Thoracic aorta (tissue), 2 donors: Measurements from ENCODE around the gene CEBPB. TPM values are rescaled to one million over a fixed set of nuclear protein-coding genes. Genes with fewer than 3 reads are reported as not detected.
"Not testable (repeated sequence)": the region's sequence is repeated elsewhere in the genome, so short reads cannot be mapped to it uniquely, and the experiment has no call there.

Experiments
- ATAC-seq: fragments of 150-250 bp; one replicate; pipeline ENCODE4 v1.8.0; 2017; ENCODE audit warnings: low read depth; ENCODE audit not compliant: insufficient number of reproducible peaks, low FRiP score
- DNase-seq: peaks from one replicate; pipeline ENCODE4 v3.0.0-alpha.2; 2020; ENCODE audit warnings: low spot score
- H3K27ac ChIP-seq, 2 donors: fragments of 200-600 bp; sonication (generic); 1 replicate in 1 of 2; 2 replicates in 1 of 2; pipeline ENCODE4 v1.5.1; 2016; ENCODE audit warnings: mild to moderate bottlenecking in 2 of 2, moderate library complexity in 2 of 2
- H3K27me3 ChIP-seq: fragments of 200-600 bp; sonication (generic); replicated peaks from 2 replicates; pipeline ENCODE4 v1.6.0; 2016; ENCODE audit warnings: mild to moderate bottlenecking; ENCODE audit not compliant: insufficient read depth
- H3K36me3 ChIP-seq: fragments of 200-600 bp; sonication (generic); one replicate; pipeline ENCODE4 v1.5.1; 2016
- H3K4me1 ChIP-seq, 2 donors: fragments of 200-600 bp; sonication (generic); 1 replicate in 1 of 2; 2 replicates in 1 of 2; pipeline versions ENCODE4 v1.5.1 to v1.6.0; 2016; ENCODE audit warnings: low read depth in 2 of 2, mild to moderate bottlenecking in 1 of 2; ENCODE audit not compliant: control insufficient read depth in 1 of 2
- H3K4me3 ChIP-seq: fragments of 200-600 bp; sonication (generic); 2 replicates; pipeline ENCODE4 v1.5.1; 2016; ENCODE audit warnings: mild to moderate bottlenecking
- H3K9me3 ChIP-seq: fragments of 200-600 bp; sonication (generic); 2 replicates; pipeline ENCODE4 v1.5.1; 2016
- total RNA-seq, 2 donors: library from RNA; depleted of rRNA; stranded (reverse); fragments of >200 nt; gene quantifications; one replicate each; pipeline versions ENCODE4 v1.1.0 to v1.2.3, GENCODE V29; 2016
- TF ChIP-seq, protein P1 (sequence below): fragments of 200-600 bp; sonication (generic); IDR thresholded peaks from one replicate; pipeline ENCODE4 v1.5.1; 2019; ENCODE audit warnings: antibody characterized with exemption

CEBPB gene
- total RNA-seq, 2 donors from 2014 or later: 113 to 255 TPM

- Histone ChIP-seq H3K27ac (peak overlapping the region; percentile 79 to 81), H3K9me3 (no peaks in the 10 kb centered on the region), H3K36me3 (no peaks in the 10 kb centered on the region), H3K27me3 (no peaks in the 10 kb centered on the region), H3K4me1 (peaks cover 4 to 30% of the 10 kb centered on the region in 2 donors), H3K4me3 (peak overlapping the region; percentile 71)
- ATAC-seq: peak; percentile 53
- TF ChIP-seq, protein P1, sequence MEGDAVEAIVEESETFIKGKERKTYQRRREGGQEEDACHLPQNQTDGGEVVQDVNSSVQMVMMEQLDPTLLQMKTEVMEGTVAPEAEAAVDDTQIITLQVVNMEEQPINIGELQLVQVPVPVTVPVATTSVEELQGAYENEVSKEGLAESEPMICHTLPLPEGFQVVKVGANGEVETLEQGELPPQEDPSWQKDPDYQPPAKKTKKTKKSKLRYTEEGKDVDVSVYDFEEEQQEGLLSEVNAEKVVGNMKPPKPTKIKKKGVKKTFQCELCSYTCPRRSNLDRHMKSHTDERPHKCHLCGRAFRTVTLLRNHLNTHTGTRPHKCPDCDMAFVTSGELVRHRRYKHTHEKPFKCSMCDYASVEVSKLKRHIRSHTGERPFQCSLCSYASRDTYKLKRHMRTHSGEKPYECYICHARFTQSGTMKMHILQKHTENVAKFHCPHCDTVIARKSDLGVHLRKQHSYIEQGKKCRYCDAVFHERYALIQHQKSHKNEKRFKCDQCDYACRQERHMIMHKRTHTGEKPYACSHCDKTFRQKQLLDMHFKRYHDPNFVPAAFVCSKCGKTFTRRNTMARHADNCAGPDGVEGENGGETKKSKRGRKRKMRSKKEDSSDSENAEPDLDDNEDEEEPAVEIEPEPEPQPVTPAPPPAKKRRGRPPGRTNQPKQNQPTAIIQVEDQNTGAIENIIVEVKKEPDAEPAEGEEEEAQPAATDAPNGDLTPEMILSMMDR: no peak
- DNase-seq: no peak
Observed at GRCh38 chr20:50172347-50173013, 18.1 kb upstream of the CEBPB start.

DNA sequence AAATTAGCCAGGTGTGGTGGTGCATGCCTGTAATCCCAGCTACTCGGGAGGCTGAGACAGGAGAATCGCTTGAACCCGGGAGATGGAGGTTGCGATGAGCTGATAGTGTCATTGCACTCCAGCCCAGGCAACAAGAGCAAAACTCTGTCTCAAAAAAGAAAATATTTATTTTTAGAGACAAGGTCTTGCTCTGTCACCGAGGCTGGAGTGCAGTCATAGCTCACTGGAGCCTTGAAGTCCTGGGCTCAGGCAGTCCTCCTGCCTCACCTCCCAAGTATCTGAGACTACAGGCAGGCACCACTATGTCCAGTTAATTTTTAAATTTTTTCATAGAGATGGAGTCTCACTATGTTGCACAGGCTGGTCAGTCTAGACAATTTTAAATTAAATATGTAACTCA, 16.2 kb upstream of the CEBPB start:
- Histone ChIP-seq H3K27me3 (no peaks in the 10 kb centered on the region), H3K4me1 (peaks cover 4 to 25% of the 10 kb centered on the region in 2 donors), H3K36me3 (no peaks in the 10 kb centered on the region), H3K9me3 (no peaks in the 10 kb centered on the region), H3K27ac (no peak overlapping the region), H3K4me3 (no peak overlapping the region)
- DNase-seq (no peak), ATAC-seq (no peak)
- TF ChIP-seq, protein P1: no peak

DNA sequence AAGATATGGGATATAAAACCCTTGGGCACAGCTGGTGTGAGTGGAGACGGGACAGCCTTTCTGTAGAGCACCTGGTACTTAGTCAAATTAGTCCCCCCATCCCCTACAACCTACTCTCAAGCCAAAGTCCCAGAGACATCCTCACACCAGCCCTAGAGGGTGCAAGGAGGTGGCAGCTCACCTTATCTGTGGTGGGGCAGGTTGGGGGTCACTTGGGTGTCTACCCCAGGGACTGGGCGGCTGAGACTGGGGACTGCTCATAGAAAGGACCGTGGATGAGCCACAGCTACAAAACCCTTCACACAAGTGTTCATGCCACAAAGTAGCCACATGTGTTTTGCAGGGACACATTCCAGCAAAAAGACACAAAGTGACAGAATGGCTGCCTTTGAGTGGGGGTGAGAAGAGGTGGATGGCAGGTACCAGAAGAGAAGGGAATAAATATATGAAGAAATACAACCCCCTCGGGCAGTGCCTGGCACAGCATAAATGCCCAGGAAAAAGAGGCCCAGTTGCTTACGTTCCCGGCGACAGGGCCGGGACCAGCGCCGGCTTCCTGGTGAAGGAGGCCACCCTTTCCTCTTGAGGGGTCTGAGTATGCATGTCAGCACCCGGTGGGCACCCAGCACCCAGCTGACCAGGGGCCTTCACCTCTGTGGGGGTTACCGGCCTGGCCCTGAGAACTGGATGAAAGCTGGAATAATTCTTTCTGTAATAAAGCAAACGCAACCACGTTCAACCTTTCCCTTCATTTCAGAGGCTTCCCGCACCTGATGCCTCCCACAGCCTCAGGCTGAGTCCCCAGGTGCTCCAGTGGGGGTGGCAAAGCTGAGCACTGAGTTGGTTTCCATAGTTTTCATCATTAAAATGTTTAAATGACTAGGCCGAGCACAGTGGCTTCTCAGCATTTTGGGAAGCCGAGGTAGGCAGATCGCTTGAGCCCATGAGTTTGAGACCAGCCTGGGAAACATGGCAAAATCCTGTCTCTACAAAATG, 14.4 kb upstream of the CEBPB start:
- Histone ChIP-seq H3K4me3 (no peak overlapping the region), H3K27ac (no peak overlapping the region), H3K36me3 (no peaks in the 10 kb centered on the region), H3K9me3 (no peaks in the 10 kb centered on the region), H3K27me3 (no peaks in the 10 kb centered on the region), H3K4me1 (peaks cover 4 to 25% of the 10 kb centered on the region in 2 donors)
- TF ChIP-seq, protein P1: no peak
- DNase-seq: no peak
- ATAC-seq: no peak

DNA sequence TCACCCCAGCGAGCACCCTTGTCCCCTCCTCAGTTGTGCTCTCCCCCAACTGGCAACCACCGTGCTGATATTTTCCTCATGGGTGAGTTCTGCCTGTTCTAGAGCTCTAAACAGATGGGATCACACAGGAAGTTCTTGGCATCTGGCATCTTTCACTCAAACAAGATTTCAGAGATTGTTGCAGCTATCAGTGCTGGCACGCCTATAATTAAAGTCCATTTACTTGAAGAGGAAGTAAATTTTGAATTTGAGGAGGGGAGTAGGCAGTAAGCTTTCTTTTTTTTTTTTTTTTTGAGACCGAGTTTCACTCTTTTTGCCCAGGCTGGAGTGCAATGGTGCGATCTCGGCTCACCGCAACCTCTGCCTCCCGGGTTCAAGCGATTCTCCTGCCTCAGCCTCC, 12.0 kb upstream of the CEBPB start:
- not testable (repeated sequence) for H3K27ac ChIP-seq, ATAC-seq, H3K9me3 ChIP-seq, H3K4me1 ChIP-seq, H3K4me3 ChIP-seq, H3K27me3 ChIP-seq, DNase-seq, H3K36me3 ChIP-seq

DNA sequence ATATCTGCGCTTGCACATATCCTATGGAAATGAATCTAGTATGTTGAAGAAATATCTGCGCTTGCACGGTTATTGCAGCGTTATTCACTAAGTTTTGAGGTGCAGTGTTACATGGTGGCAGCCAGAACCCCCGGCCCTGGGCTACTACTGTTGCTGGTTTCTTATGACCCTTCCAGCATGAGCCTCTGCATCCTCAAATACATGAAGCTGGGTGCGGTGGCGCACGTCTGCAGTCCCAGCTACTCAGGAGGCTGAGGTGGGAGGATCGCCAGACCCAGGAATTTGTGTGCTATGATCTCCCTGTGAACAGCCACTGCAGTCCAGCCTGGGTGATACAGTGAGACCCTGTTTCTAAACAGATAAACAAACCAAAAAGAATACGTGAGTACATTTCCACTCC, 9.3 kb upstream of the CEBPB start:
- Histone ChIP-seq H3K27me3 (no peaks in the 10 kb centered on the region), H3K4me1 (no peaks in the 10 kb centered on the region), H3K4me3 (no peak overlapping the region), H3K27ac (no peak overlapping the region), H3K9me3 (no peaks in the 10 kb centered on the region), H3K36me3 (no peaks in the 10 kb centered on the region)
- TF ChIP-seq, protein P1: no peak
- ATAC-seq (no peak), DNase-seq (no peak)
